Activated T-cell treated with anti-CD3 and anti-CD28 coated beads for 1 hour (primary cell): ENCODE measurements around the gene ZMIZ1.
A peak's percentile ranks its signal among the peaks of the same experiment; 100 is the strongest.
"Not testable (repeated sequence)": the region's sequence is repeated elsewhere in the genome, so short reads cannot be mapped to it uniquely, and the experiment has no call there.

Source experiments
- DNase-seq: peaks from one replicate; pipeline ENCODE4 v3.0.0-alpha.2; 2020; ENCODE audit warnings: low read depth

ZMIZ1 gene

GRCh38 chr10:79326361-79327089, 257.8 kb downstream of the ZMIZ1 start:
- no peak for DNase-seq

- no peak for DNase-seq
Observed at GRCh38 chr10:79327090-79327457, 258.3 kb downstream of the ZMIZ1 start.

GRCh38 chr10:79328147-79328701, 259.5 kb downstream of the ZMIZ1 start:
- DNase-seq, result no peak

GRCh38 chr10:79328737-79329504, 260.2 kb downstream of the ZMIZ1 start:
- no peak for DNase-seq

GRCh38 chr10:79329529-79329928, 260.8 kb downstream of the ZMIZ1 start:
- no peak for DNase-seq

- DNase-seq, result no peak
Observed at GRCh38 chr10:79331226-79331625, 262.5 kb downstream of the ZMIZ1 start.

- DNase-seq, result peak; percentile 39
Observed at GRCh38 chr10:79331709-79332108, 262.9 kb downstream of the ZMIZ1 start.

- not testable (repeated sequence) for DNase-seq
Observed at GRCh38 chr10:79332610-79333315, 264.0 kb downstream of the ZMIZ1 start.

- no peak for DNase-seq
Observed at GRCh38 chr10:79333513-79333912, 264.7 kb downstream of the ZMIZ1 start.

GRCh38 chr10:79334573-79334972, 265.8 kb downstream of the ZMIZ1 start:
- DNase-seq, result no peak

- DNase-seq, result no peak
Observed at GRCh38 chr10:79335094-79335469, 266.3 kb downstream of the ZMIZ1 start.

GRCh38 chr10:79335470-79336235, 266.9 kb downstream of the ZMIZ1 start:
- no peak for DNase-seq

GRCh38 chr10:79336276-79336675, 267.5 kb downstream of the ZMIZ1 start:
- DNase-seq, result no peak

GRCh38 chr10:79336739-79337138, 268.0 kb downstream of the ZMIZ1 start:
- DNase-seq, result no peak

- not testable (repeated sequence) for DNase-seq
Observed at GRCh38 chr10:79337783-79338469, 269.2 kb downstream of the ZMIZ1 start.

GRCh38 chr10:79339266-79339665, 270.5 kb downstream of the ZMIZ1 start:
- DNase-seq, result no peak

- DNase-seq, result no peak
Observed at GRCh38 chr10:79340646-79341244, 272.0 kb downstream of the ZMIZ1 start.

- DNase-seq, result no peak
Observed at GRCh38 chr10:79342295-79342761, 273.6 kb downstream of the ZMIZ1 start.

- DNase-seq, result no peak
Observed at GRCh38 chr10:79342811-79343561, 274.2 kb downstream of the ZMIZ1 start.
